Breast epithelium (tissue), 4 donors: ENCODE results near the gene SACS. TPM values are rescaled to one million over a fixed set of nuclear protein-coding genes. Genes with fewer than 3 reads are reported as not detected.

Experiments
- DNase-seq, 2 donors: peaks; one replicate each; pipeline ENCODE4 v3.0.0-alpha.2; 2019; ENCODE audit warnings: low spot score in 2 of 2
- H3K27ac ChIP-seq, 2 donors: fragments of 200-600 bp; sonication (generic) in 1 of 2; one replicate each; pipeline ENCODE4 v1.5.1; 2016 to 2019; ENCODE audit warnings: mild to moderate bottlenecking in 1 of 2
- H3K27me3 ChIP-seq, 2 donors: fragments of 200-600 bp; sonication (generic) in 1 of 2; one replicate each; pipeline versions ENCODE4 v1.5.1 to v1.6.0; 2017 to 2019; ENCODE audit warnings: control low read depth in 1 of 2, mild to moderate bottlenecking in 1 of 2
- H3K36me3 ChIP-seq: fragments of 200-600 bp; one replicate; pipeline ENCODE4 v1.5.1; 2019
- H3K4me1 ChIP-seq, 2 donors: fragments of 200-600 bp; sonication (generic); one replicate each; pipeline ENCODE4 v1.5.1; 2016 to 2019; ENCODE audit warnings: control low read depth in 1 of 2
- H3K4me3 ChIP-seq, 3 donors: fragments of 200-600 bp; sonication (generic); 1 replicate in 2 of 3; 2 replicates in 1 of 3; pipeline ENCODE4 v1.5.1; 2016 to 2019; ENCODE audit warnings: mild to moderate bottlenecking in 3 of 3, moderate library complexity in 2 of 3
- H3K9me3 ChIP-seq, 2 donors: fragments of 200-600 bp; sonication (generic) in 1 of 2; one replicate each; pipeline ENCODE4 v1.5.1; 2016 to 2019; ENCODE audit warnings: control low read depth in 1 of 2
- POLR2A ChIP-seq: fragments of 450-650 bp; IDR thresholded peaks from one replicate; pipeline ENCODE4 v1.6.1; 2016; ENCODE audit warnings: antibody characterized with exemption, mild to moderate bottlenecking, moderate library complexity
- POLR2AphosphoS5 ChIP-seq, 3 donors: sonication (generic); formaldehyde crosslinking; IDR thresholded peaks; one replicate each; pipeline ENCODE4 v1.6.1; 2017; ENCODE audit warnings: antibody characterized with exemption in 3 of 3
- intact Hi-C: fragments of 100-400 bp; cut with DNase I; formaldehyde crosslinking; loops from one replicate; pipeline ENCODE4 v1.15.1; 2023; ENCODE audit warnings: low total_unique reads
- total RNA-seq, 3 donors: library from RNA; depleted of rRNA; stranded (reverse); fragments of >200 nt; gene quantifications; one replicate each; pipeline ENCODE4 v1.1.0, GENCODE V29; 2016
- TF ChIP-seq, protein P1 (sequence below), 3 donors: fragments of 450-650 bp; IDR thresholded peaks; one replicate each; pipeline ENCODE4 v1.5.1; 2016 to 2017; ENCODE audit warnings: antibody characterized with exemption in 3 of 3, mild to moderate bottlenecking in 3 of 3, moderate library complexity in 3 of 3

SACS gene
- total RNA-seq, 3 donors from 2014 or later: 26.2 to 36.3 (median 32.4) TPM

DNA sequence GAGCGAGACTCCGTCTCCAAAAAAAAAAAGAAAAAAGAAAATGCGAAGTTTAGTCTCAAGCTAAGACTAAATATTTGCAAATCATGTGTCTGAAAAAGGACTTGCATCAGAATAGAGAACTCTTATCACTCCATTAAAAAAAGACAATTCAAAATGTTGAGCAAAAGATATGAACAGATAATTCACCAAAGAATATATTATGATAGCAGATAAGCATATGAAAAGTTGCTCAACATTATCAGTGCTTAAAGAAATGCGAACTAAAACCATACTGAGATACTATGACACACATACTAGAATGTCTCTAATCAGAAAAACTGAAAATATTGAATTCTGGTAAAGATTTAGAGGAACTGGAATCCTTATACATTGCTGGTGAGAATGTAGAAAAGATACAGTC is 38.7 kb upstream of the SACS start:
- H3K27ac ChIP-seq: no peak overlapping the region
- peaks cover 2% of the 10 kb centered on the region for H3K36me3 ChIP-seq
- intact Hi-C loops: no loop called here
- H3K27me3 ChIP-seq: no peaks in the 10 kb centered on the region
- H3K9me3 ChIP-seq: no peaks in the 10 kb centered on the region
- no peak for DNase-seq
- no peak overlapping the region for H3K4me3 ChIP-seq
- no peak for TF ChIP-seq POLR2AphosphoS5 (IDR thresholded peaks at IDR 0.05)
- H3K4me1 ChIP-seq: peaks cover 0 to 1% of the 10 kb centered on the region in 2 donors

DNA sequence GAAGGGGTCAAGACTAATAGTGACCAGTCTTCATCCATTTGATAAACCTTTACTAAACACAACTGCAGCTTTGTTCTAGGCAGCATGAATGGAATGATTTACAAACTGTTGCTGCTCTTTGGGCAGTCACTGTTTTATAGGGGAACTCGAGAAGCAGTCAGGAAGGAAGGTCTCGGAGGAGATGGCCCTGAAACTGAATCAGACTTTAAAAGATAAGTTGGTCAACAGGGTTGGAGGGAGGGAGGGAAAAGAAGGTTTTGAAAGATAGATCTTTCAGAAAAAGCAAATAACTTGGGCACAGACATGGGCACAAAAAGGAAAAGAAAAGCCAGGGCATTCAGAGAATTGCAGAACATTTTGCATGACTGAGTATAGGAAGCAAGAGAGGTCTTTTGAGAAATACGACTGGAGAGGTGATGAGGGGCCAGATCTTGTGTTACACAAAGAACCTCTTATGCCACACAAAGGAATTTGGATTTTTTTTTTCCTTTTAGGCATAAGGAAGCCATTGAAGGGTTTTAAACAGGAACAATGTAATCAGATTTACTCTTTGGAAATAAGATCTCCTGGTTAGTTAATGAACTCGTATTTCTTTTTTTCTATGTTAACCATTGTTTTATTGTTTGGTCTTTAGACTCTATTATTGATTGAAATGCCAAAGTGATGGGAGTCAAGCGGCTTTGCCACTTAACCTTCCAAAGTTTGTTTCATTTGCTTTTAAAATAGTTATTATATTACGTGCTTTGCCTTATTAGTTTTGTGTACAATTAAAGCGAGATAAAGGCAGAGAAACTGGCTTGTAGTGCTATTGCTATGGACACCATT is 37.5 kb upstream of the SACS start:
- Histone ChIP-seq H3K9me3 (no peaks in the 10 kb centered on the region), H3K4me3 (no peak overlapping the region), H3K27me3 (no peaks in the 10 kb centered on the region), H3K4me1 (peaks cover 0 to 6% of the 10 kb centered on the region in 2 donors), H3K36me3 (no peaks in the 10 kb centered on the region), H3K27ac (no peak overlapping the region)
- intact Hi-C loops: no loop called here
- DNase-seq: no peak
- TF ChIP-seq POLR2A (no peak), POLR2AphosphoS5 (IDR thresholded peaks at IDR 0.05) (no peak)
- TF ChIP-seq, protein P1, sequence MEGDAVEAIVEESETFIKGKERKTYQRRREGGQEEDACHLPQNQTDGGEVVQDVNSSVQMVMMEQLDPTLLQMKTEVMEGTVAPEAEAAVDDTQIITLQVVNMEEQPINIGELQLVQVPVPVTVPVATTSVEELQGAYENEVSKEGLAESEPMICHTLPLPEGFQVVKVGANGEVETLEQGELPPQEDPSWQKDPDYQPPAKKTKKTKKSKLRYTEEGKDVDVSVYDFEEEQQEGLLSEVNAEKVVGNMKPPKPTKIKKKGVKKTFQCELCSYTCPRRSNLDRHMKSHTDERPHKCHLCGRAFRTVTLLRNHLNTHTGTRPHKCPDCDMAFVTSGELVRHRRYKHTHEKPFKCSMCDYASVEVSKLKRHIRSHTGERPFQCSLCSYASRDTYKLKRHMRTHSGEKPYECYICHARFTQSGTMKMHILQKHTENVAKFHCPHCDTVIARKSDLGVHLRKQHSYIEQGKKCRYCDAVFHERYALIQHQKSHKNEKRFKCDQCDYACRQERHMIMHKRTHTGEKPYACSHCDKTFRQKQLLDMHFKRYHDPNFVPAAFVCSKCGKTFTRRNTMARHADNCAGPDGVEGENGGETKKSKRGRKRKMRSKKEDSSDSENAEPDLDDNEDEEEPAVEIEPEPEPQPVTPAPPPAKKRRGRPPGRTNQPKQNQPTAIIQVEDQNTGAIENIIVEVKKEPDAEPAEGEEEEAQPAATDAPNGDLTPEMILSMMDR (IDR thresholded peaks at IDR 0.05): no peak

DNA sequence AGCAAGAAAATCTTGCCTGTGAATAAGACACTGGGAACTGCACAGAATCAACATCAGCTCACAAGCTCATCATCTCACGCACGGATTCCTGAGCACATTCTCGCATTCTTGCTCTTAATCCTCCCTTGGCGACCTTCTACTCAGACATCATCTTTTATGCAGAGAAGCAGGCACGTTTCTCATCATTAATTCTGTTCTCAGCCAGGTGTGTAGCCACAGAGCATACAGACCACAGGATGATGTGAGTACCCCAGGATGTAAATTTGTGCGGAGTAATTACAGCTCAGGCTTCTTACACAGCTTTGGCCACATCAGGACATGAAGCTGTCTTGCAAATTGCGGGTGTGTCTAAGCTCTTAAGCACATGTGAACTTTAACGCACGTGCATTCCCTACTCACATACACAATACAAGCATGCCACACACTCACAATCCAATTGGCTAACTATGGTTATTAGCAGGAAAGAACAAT is 36.5 kb upstream of the SACS start:
- no peaks in the 10 kb centered on the region for H3K9me3 ChIP-seq
- peaks cover 0 to 6% of the 10 kb centered on the region in 2 donors for H3K4me1 ChIP-seq
- intact Hi-C loops: loop anchor here (10.0 kb wide), 1 partner anchor 405 kb away; no protein-coding TSS in a partner anchor
- no peak overlapping the region for H3K4me3 ChIP-seq
- no peaks in the 10 kb centered on the region for H3K27me3 ChIP-seq
- no peak for DNase-seq
- H3K36me3 ChIP-seq: no peaks in the 10 kb centered on the region
- no peak overlapping the region for H3K27ac ChIP-seq
- TF ChIP-seq, protein P1 (IDR thresholded peaks at IDR 0.05): no peak
- TF ChIP-seq POLR2A: no peak
- TF ChIP-seq POLR2AphosphoS5 (IDR thresholded peaks at IDR 0.05): no peak

DNA sequence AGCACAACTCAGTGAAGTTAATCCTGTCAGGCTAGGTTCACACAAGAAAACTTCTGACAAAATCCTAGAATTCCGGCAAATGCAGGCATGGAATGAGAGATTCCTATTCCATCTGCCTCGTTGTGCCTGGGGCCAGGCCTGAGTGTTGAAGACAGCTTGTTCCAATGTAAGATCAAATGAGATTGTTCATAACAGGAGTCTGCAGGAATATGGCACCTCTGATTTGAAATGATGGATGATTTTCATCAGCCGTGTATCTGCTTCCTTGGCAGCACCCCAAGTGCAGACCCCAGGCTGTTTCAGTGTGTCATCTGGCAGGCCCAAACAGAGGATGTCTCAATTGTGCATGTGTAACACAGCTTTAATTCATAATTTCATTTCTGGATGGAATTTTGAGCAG is 35.3 kb upstream of the SACS start:
- no peak overlapping the region for H3K4me3 ChIP-seq
- no peaks in the 10 kb centered on the region for H3K36me3 ChIP-seq
- peaks cover 0 to 6% of the 10 kb centered on the region in 2 donors for H3K4me1 ChIP-seq
- no peak for TF ChIP-seq POLR2AphosphoS5 (IDR thresholded peaks at IDR 0.05)
- TF ChIP-seq POLR2A: no peak
- TF ChIP-seq, protein P1 (IDR thresholded peaks at IDR 0.05): no peak
- H3K9me3 ChIP-seq: no peaks in the 10 kb centered on the region
- no peak overlapping the region for H3K27ac ChIP-seq
- no peaks in the 10 kb centered on the region for H3K27me3 ChIP-seq
- intact Hi-C loops: loop anchor here (10.0 kb wide), 1 partner anchor 406 kb away; no protein-coding TSS in a partner anchor
- DNase-seq: no peak

DNA sequence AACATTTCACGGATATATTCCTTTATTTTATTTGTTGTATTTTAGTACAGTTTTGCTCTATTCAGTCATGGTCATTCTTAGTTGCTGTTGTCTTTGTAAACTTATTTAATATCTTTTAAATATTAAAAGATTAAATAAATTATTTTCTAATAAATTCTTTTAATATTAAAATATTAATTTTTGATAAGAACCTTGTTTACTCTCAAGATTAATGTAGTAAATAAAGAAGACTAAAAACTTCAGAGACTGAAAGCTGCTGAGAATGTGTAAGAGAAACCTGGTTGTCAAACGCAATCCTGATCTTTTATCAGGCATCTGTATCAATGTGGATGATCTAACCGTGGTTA is 34.4 kb upstream of the SACS start:
- H3K4me1 ChIP-seq: peaks cover 0 to 6% of the 10 kb centered on the region in 2 donors
- H3K36me3 ChIP-seq: no peaks in the 10 kb centered on the region
- DNase-seq: no peak
- H3K27ac ChIP-seq: no peak overlapping the region
- no peaks in the 10 kb centered on the region for H3K27me3 ChIP-seq
- H3K4me3 ChIP-seq: no peak overlapping the region
- intact Hi-C loops: loop anchor here (10.0 kb wide), 1 partner anchor 407 kb away; no protein-coding TSS in a partner anchor
- H3K9me3 ChIP-seq: no peaks in the 10 kb centered on the region
- no peak for TF ChIP-seq POLR2A
- TF ChIP-seq POLR2AphosphoS5 (IDR thresholded peaks at IDR 0.05): no peak
- TF ChIP-seq, protein P1 (IDR thresholded peaks at IDR 0.05): no peak
